GM06990 (cell line): ENCODE measurements around the gene RAB11FIP4.

ENCODE experiments used
- DNase-seq: peaks from one replicate; pipeline ENCODE4 v3.0.0-alpha.2; 2011; ENCODE audit not compliant: insufficient read length; ENCODE audit errors: extremely low read depth
- H3K27me3 ChIP-seq: replicated peaks from 2 replicates; pipeline ENCODE4 v1.6.0; 2011; ENCODE audit warnings: low read length; ENCODE audit not compliant: control insufficient read depth, insufficient read depth
- H3K36me3 ChIP-seq: 2 replicates; pipeline ENCODE4 v1.5.1; 2011; ENCODE audit warnings: low read length; ENCODE audit not compliant: control insufficient read depth, insufficient read depth
- H3K4me3 ChIP-seq: replicated peaks from 2 replicates; pipeline ENCODE4 v1.5.1; 2011; ENCODE audit warnings: low read depth, mild to moderate bottlenecking, control low read depth, low read length
- CTCF ChIP-seq: IDR thresholded peaks from 2 replicates; pipeline ENCODE4 v1.5.1; 2011; ENCODE audit warnings: low read length, control low read depth, mild to moderate bottlenecking, inconsistent platforms; ENCODE audit not compliant: insufficient read depth, poor library complexity, severe bottlenecking

The RAB11FIP4 gene

DNA sequence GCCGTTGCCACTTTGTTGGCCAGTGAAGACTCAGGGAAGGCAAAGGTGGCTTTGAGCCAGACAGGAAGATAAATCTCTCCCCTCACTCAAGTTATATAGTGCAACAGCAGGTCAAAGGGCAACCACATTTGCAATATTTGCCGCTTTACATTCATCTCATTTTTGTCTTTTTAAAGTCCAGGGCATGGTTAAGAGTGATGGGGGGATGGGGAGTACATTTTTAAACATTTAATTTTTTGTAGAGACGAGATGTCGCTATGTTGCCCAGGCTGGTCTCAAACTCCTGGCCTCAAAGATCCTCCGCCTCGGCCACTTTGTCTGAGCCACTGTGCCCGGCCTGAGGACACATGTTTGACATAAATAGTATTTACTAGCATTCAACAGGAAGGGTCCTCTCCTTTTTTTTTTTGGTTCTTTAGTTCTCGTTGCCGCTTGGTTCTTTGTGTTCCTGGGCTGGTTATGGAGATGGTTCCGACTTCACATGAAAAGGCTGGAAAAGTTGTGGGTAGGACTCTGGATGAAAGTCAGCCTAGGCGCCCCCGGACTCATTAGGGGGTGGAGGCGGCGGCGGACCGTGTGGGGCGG lies 95.7 kb downstream of the RAB11FIP4 start:
- DNase-seq, result no peak
- Histone ChIP-seq H3K27me3 (no peaks in the 10 kb centered on the region), H3K36me3 (no peaks in the 10 kb centered on the region), H3K4me3 (peak overlapping the region; percentile 61)
- TF ChIP-seq CTCF, result no peak

DNA sequence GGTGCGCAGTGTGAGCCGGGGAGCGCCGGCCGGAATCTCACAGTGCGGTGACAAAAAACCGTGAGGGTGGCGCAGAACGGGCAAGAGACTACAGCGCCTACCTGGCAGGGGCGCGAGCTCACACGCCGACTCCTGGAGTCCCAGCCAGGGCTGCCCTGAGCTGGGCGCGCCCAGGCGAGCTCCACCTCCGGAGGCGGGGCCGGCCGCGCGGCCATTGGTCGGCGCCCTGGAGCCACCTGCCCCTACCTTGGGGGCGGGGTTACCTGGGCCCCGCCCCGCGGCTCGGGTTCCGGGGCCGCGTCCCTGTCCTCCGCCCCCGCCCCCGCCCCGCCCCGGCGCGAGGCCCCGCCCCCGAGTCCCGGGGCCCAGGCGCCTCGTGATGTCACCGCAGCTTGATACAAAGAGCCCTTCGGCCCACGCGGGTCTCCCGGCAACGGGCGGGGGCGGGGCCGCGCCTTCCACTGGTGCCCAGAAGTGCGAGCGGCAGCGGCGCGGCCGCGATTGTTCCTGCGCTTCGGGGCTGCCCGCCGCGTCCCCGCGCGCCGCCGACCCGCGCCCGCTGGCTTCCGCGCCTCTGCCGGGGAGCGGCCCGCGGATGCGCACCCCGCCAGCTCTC lies 96.3 kb downstream of the RAB11FIP4 start:
- no peaks in the 10 kb centered on the region for H3K36me3 ChIP-seq
- H3K4me3 ChIP-seq, result peak overlapping the region; percentile 69
- no peak for TF ChIP-seq CTCF
- peak; percentile 92 for DNase-seq
- no peaks in the 10 kb centered on the region for H3K27me3 ChIP-seq

GRCh38 chr17:31488264-31488981 lies 96.9 kb downstream of the RAB11FIP4 start:
- H3K4me3 ChIP-seq, result peak overlapping the region; percentile 69
- no peaks in the 10 kb centered on the region for H3K36me3 ChIP-seq
- no peak for DNase-seq
- no peaks in the 10 kb centered on the region for H3K27me3 ChIP-seq
- no peak for TF ChIP-seq CTCF

GRCh38 chr17:31488982-31489294 lies 97.5 kb downstream of the RAB11FIP4 start:
- Histone ChIP-seq H3K36me3 (no peaks in the 10 kb centered on the region), H3K27me3 (no peaks in the 10 kb centered on the region), H3K4me3 (peak overlapping the region; percentile 69)
- no peak for DNase-seq
- TF ChIP-seq CTCF, result no peak

DNA sequence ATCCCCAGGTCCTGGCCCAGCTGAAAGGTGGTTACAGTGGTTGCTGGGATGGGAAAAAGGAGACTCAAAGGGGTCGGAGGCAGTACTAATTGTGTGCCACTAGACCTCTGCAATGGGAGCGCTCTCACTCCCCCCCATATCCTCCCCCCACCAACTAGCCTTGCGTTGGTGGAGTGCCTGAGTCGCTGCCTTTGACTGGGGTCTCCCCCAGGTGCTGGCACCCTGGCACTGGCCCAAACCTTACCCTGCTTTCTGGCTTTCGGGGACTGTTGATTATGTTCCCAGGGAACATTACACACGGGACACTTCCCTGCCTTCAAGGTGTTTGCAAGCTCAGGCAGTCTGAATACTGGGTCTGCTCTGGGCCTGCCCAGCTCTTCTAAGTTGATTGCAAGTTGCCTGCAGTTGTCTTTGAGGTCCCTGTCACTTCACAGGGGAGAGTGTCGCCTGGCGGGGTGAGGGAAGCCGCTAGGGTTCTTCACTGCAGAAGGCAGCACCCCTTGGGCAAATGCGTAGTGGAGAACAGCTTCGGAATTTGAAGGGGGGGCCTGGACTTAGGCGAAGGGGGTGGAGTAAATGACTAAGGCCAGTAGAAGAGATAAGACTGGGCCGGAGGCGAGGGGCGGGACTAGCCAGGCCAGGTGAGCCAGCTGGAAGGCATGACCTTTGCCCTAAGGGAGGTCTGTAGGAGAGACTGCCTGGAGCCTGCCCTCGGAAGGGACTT lies 98.0 kb downstream of the RAB11FIP4 start:
- DNase-seq, result no peak
- peak overlapping the region; percentile 69; the same call in 1 of the 2 replicates for H3K4me3 ChIP-seq
- no peaks in the 10 kb centered on the region for H3K27me3 ChIP-seq
- TF ChIP-seq CTCF, result no peak
- H3K36me3 ChIP-seq, result no peaks in the 10 kb centered on the region
